OCI-LY7 (cell line): ENCODE data around the gene OR9G1. TPM values are rescaled to one million over a fixed set of nuclear protein-coding genes. Genes with fewer than 3 reads are reported as not detected.

Source experiments
- Bru-seq: library from RNA; stranded (reverse); fragments of 400-500 nt; gene quantifications from one replicate; lab custom pipeline; 2021; lab: Mats Ljungman, UMichigan
- BruChase-seq, 2 experiments: library from RNA; stranded (reverse); fragments of 400-500 nt; gene quantifications; one replicate each; lab custom pipeline; 2021; lab: Mats Ljungman, UMichigan
- BruUV-seq: library from RNA; stranded (reverse); fragments of 400-500 nt; replicated peaks from 2 replicates; lab custom pipeline; 2021; lab: Mats Ljungman, UMichigan
- CTCF ChIA-PET: fragments of 300-600 bp; sonication (Branson Sonifier 250); formaldehyde crosslinking; loops from one replicate; lab custom pipeline; 2022; ENCODE audit warnings: antibody characterized with exemption; ENCODE audit not compliant: unreplicated experiment; lab: Charles Lee
- POLR2A ChIA-PET: fragments of 300-600 bp; sonication (Branson Sonifier 250); formaldehyde crosslinking; loops from one replicate; lab custom pipeline; 2022; ENCODE audit warnings: antibody characterized with exemption; lab: Charles Lee
- DNase-seq: peaks from one replicate; pipeline ENCODE4 v3.0.0-alpha.2; 2015; ENCODE audit warnings: low spot score
- H2AFZ ChIP-seq: fragments of 200-600 bp; sonication (generic), shearing (Covaris generic); 2 replicates; pipeline ENCODE4 v1.6.1; 2014; ENCODE audit warnings: mild to moderate bottlenecking, antibody characterized with exemption, low read length, moderate library complexity
- H3K27ac ChIP-seq: fragments of 200-600 bp; sonication (generic); 2 replicates; pipeline ENCODE4 v1.5.1; 2014; ENCODE audit warnings: mixed run types, low read depth, mild to moderate bottlenecking, moderate library complexity, low read length, inconsistent platforms; ENCODE audit not compliant: poor library complexity, severe bottlenecking
- H3K36me3 ChIP-seq: fragments of 200-600 bp; sonication (generic); 2 replicates; pipeline ENCODE4 v1.6.1; 2014; ENCODE audit warnings: mild to moderate bottlenecking, antibody characterized with exemption, low read length, moderate library complexity, mixed read lengths; ENCODE audit not compliant: insufficient read depth
- H3K4me1 ChIP-seq: fragments of 200-600 bp; sonication (generic); 2 replicates; pipeline ENCODE4 v1.5.1; 2014; ENCODE audit warnings: mild to moderate bottlenecking, low read length; ENCODE audit not compliant: insufficient read depth, poor library complexity, severe bottlenecking
- H3K4me2 ChIP-seq: fragments of 200-600 bp; sonication (generic); 2 replicates; pipeline ENCODE4 v1.6.1; 2014; ENCODE audit warnings: mild to moderate bottlenecking, low read length
- H3K4me3 ChIP-seq: fragments of 200-600 bp; sonication (generic); 2 replicates; pipeline ENCODE4 v1.5.1; 2014; ENCODE audit warnings: mild to moderate bottlenecking, low read depth, low read length; ENCODE audit not compliant: poor library complexity, severe bottlenecking
- H3K79me2 ChIP-seq: fragments of 200-600 bp; sonication (generic); 2 replicates; pipeline ENCODE4 v1.6.1; 2016; ENCODE audit warnings: low read depth, mild to moderate bottlenecking, low read length, moderate library complexity, mixed read lengths; ENCODE audit not compliant: insufficient read depth
- H3K9me2 ChIP-seq: fragments of 200-600 bp; sonication (generic); 2 replicates; pipeline ENCODE4 v1.6.1; 2016; ENCODE audit warnings: mild to moderate bottlenecking, low read length, mixed read lengths; ENCODE audit not compliant: insufficient read depth
- H3K9me3 ChIP-seq: fragments of 200-600 bp; sonication (generic); 2 replicates; pipeline ENCODE4 v1.6.1; 2014; ENCODE audit warnings: mild to moderate bottlenecking, mixed run types, low read length, mixed read lengths
- H4K20me1 ChIP-seq: fragments of 200-600 bp; sonication (generic); 2 replicates; pipeline ENCODE4 v1.6.1; 2014; ENCODE audit warnings: mild to moderate bottlenecking, antibody characterized with exemption, low read length, moderate library complexity, mixed read lengths; ENCODE audit not compliant: insufficient read depth
- EZH2phosphoT487 ChIP-seq: fragments of 200-600 bp; sonication (generic); IDR thresholded peaks from 2 replicates; pipeline ENCODE4 v1.6.1; 2018; ENCODE audit warnings: low read depth, borderline replicate concordance, mild to moderate bottlenecking, mixed run types, antibody characterized with exemption, low read length, moderate library complexity, mixed read lengths
- intact Hi-C: fragments of 100-400 bp; cut with micrococcal nuclease; formaldehyde crosslinking; loops from one replicate; pipeline ENCODE4 v1.10.0; 2022; ENCODE audit not compliant: unreplicated experiment
- long read RNA-seq: library from polyadenylated mRNA; stranded (forward); transcript quantifications from one replicate; pipeline ENCODE4 v2.0.0, GENCODE V29; 2022
- total RNA-seq, 2 experiments: library from RNA; depleted of rRNA in 1 of 2; stranded (reverse); fragments of >200 nt in 1 of 2; shearing (Covaris generic) in 1 of 2; gene quantifications; 2 replicates each; pipeline ENCODE4 v1.2.3, GENCODE V29; 2014 to 2022
- TF ChIP-seq, protein P1 (sequence below): fragments of 200-600 bp; sonication (generic); conservative IDR thresholded peaks from 2 replicates; pipeline ENCODE4 v1.5.1; 2014; ENCODE audit warnings: mild to moderate bottlenecking, antibody characterized with exemption, low read length, moderate library complexity, mixed read lengths

Gene OR9G1, protein sequence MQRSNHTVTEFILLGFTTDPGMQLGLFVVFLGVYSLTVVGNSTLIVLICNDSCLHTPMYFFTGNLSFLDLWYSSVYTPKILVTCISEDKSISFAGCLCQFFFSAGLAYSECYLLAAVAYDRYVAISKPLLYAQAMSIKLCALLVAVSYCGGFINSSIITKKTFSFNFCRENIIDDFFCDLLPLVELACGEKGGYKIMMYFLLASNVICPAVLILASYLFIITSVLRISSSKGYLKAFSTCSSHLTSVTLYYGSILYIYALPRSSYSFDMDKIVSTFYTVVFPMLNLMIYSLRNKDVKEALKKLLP
- total RNA-seq (2014; rRNA removed; shearing (Covaris generic)) = not detected in 2 replicates
- not detected in 2 replicates for total RNA-seq (2022)
- not detected for Bru-seq, nascent RNA
- not detected for BruChase-seq, experiment 1, labeled RNA remaining after a 6-hour chase
- not detected for BruChase-seq, experiment 2, labeled RNA remaining after a 2-hour chase
- long read RNA-seq = 0 reads

- no TSS peak for BruUV-seq
- Histone ChIP-seq H3K9me2 (no peaks in the 10 kb centered on the region), H3K4me2 (no peak within 1 kb of the TSS), H3K9me3 (no peaks in the 10 kb centered on the region), H3K4me1 (no peaks in the 10 kb centered on the region), H3K4me3 (no peak within 1 kb of the TSS), H3K79me2 (no peaks in the 10 kb centered on the region), H3K27ac (no peak within 1 kb of the TSS), H4K20me1 (no peaks in the 10 kb centered on the region), H2AFZ (no peak within 1 kb of the TSS), H3K36me3 (no peaks in the 10 kb centered on the region)
- DNase-seq = no peak
- POLR2A ChIA-PET = no interaction called here
- intact Hi-C loops = no loop called here
- TF ChIP-seq, protein P1, sequence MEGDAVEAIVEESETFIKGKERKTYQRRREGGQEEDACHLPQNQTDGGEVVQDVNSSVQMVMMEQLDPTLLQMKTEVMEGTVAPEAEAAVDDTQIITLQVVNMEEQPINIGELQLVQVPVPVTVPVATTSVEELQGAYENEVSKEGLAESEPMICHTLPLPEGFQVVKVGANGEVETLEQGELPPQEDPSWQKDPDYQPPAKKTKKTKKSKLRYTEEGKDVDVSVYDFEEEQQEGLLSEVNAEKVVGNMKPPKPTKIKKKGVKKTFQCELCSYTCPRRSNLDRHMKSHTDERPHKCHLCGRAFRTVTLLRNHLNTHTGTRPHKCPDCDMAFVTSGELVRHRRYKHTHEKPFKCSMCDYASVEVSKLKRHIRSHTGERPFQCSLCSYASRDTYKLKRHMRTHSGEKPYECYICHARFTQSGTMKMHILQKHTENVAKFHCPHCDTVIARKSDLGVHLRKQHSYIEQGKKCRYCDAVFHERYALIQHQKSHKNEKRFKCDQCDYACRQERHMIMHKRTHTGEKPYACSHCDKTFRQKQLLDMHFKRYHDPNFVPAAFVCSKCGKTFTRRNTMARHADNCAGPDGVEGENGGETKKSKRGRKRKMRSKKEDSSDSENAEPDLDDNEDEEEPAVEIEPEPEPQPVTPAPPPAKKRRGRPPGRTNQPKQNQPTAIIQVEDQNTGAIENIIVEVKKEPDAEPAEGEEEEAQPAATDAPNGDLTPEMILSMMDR = no peak
- TF ChIP-seq EZH2phosphoT487 = no peak
- CTCF ChIA-PET = no interaction called here
Observed at GRCh38 chr11:56698795-56699194, at the start of gene OR9G1. Gene OR9G1 (plus strand): TSS chr11:56699095. CDS start chr11:56700388, 1,293 bp downstream.

GRCh38 chr11:56659755-56660154, 39.1 kb upstream of the OR9G1 start:
- no peaks in the 10 kb centered on the region for H3K9me2 ChIP-seq
- no TSS peak for BruUV-seq
- H4K20me1 ChIP-seq = no peaks in the 10 kb centered on the region
- ChIA-PET CTCF (no interaction called here), POLR2A (no interaction called here)
- TF ChIP-seq, protein P1 = no peak
- TF ChIP-seq EZH2phosphoT487 = no peak
- intact Hi-C loops = no loop called here
- H3K9me3 ChIP-seq = no peaks in the 10 kb centered on the region
- H3K79me2 ChIP-seq = no peaks in the 10 kb centered on the region
- H3K27ac ChIP-seq = no peak overlapping the region
- H3K36me3 ChIP-seq = no peaks in the 10 kb centered on the region
- H2AFZ ChIP-seq = no peak overlapping the region
- H3K4me2 ChIP-seq = no peak overlapping the region
- no peaks in the 10 kb centered on the region for H3K4me1 ChIP-seq
- DNase-seq = no peak
- H3K4me3 ChIP-seq = no peak overlapping the region

DNA sequence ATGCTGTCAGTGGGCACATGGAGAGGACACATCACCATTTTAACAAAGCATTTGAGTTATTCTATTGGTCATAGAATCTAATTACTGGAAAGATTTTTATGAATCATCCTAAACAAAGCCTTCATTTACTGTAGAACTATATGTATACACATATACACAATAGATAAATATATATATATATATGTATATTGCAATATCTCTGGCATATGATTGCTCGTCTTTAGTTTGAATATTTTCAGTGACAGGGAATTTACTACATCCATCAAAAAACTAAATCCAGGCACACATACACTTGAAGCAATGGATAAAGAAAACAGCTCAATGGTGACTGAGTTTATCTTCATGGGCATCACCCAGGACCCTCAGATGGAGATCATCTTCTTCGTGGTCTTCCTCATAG, 35.5 kb upstream of the OR9G1 start, which contains the start of gene OR5AR1:
TSS of gene OR5AR1 (plus strand) at position 301 of the 400 bp plus-strand sequence. CDS start at position 301, 0 bp downstream.
- Histone ChIP-seq H3K36me3 (no peaks in the 10 kb centered on the region), H3K9me3 (no peaks in the 10 kb centered on the region), H3K4me2 (no peak within 1 kb of the TSS), H3K79me2 (no peaks in the 10 kb centered on the region), H3K9me2 (no peaks in the 10 kb centered on the region), H2AFZ (no peak within 1 kb of the TSS), H3K4me3 (no peak within 1 kb of the TSS), H3K27ac (no peak within 1 kb of the TSS), H4K20me1 (no peaks in the 10 kb centered on the region), H3K4me1 (no peaks in the 10 kb centered on the region)
- POLR2A ChIA-PET = no interaction called here
- DNase-seq = no peak
- TF ChIP-seq EZH2phosphoT487 = no peak
- TF ChIP-seq, protein P1 = no peak
- CTCF ChIA-PET = no interaction called here
- intact Hi-C loops = no loop called here
- BruUV-seq = no TSS peak
